GM21723 (cell line): Measurements from ENCODE around the gene NT5DC2.

ENCODE experiments used
- ATAC-seq: cut with Tn5 transposase; IDR thresholded peaks from one replicate; pipeline ENCODE4 v1.9.1; 2021; ENCODE audit warnings: mild to moderate bottlenecking, moderate library complexity; ENCODE audit not compliant: unreplicated experiment

The NT5DC2 gene

DNA sequence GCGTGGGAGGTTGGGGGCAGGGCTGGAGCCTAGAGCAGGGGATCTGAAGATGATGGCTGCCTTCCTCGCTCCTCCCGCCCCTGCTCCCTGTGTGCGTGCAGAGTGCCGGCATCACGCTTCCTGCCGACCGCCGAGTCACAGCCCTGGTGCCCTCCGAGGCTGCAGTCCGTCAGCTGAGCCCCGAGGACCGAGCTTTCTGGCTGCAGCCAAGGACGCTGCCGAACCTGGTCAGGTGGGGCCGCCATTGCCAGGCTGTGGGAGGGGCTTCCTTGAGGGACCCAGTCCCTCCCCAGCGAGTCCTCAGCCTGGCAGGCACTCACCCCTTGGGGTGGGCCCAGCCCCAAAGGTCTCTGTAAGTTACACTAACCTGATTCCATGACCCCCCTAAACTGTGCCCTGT is 20.9 kb downstream of the NT5DC2 start:
- ATAC-seq = no peak

DNA sequence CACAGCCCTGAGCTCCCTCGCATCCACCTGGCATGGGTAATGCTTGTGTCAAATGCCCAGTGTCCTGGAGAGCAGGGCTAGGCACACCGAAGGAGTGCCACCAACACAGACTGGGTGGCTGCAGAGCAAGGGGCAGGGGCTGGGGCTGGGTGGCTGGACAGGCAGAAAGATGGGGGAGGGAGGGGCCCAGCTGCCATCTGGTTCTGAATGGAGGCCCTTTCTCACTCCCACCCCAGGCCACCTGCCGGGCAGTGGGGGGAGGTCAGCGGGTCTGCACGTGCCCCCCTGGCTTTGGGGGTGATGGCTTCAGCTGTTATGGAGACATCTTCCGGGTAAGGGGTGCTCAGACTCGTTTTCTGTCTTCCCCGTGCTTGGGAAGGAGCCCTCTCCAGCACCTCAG is 21.6 kb downstream of the NT5DC2 start:
- no peak for ATAC-seq

DNA sequence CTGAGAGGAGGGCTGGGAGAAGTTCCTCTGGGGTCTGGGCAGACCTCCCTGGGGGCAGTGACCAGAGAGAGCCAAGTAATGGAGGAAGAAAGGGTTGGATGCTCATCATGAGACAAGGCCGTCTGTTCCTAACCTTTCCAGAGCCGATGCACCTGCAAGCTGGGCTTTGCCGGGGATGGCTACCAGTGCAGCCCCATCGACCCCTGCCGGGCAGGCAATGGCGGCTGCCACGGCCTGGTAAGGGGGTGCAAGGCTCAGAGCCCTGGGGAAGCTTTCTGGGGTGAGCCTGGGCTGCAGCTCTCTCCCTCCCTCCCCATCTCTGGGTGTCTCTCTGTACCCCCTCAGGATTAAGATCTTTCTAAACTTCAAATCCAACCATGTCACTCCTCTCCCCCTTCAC is 22.1 kb downstream of the NT5DC2 start:
- no peak for ATAC-seq

DNA sequence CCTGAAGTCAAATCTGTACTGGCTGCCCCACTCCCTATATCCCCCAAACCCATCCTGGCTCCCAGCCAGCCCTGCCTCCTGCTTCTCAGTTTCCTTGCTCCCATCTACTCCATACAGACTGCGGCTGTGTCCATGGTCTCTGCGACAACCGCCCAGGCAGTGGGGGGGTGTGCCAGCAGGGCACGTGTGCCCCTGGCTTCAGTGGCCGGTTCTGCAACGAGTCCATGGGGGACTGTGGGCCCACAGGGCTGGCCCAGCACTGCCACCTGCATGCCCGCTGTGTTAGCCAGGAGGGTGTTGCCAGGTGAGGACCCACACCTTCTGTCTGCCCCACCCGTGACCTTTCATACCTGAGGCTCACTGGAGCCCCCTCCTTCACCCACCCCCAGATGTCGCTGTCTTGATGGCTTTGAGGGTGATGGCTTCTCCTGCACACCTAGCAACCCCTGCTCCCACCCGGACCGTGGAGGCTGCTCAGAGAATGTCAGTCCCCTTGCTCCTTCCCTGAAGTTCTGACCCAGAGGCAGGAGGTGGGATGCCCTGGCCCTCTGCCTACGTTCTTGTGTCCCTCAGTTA is 23.8 kb downstream of the NT5DC2 start:
- no peak for ATAC-seq

DNA sequence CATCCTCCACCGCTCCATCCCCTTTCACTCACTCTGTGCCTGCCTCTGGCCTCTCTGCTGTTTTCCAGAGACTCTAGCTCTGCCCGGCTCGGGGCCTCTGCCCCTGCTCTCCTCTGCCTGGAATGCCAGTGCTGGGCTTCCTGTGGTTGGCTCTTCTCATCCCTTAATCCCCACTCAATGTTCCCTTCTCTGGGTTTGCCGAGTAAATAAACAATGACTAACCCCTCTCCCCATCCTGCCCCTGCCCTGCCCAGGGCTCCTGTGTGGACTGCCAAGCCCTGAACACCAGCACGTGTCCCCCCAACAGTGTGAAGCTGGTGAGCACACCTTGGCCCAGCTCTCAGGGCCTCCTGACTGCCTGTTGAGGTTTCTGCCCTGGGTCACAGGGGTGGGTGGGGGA is 26.3 kb downstream of the NT5DC2 start:
- no peak for ATAC-seq

DNA sequence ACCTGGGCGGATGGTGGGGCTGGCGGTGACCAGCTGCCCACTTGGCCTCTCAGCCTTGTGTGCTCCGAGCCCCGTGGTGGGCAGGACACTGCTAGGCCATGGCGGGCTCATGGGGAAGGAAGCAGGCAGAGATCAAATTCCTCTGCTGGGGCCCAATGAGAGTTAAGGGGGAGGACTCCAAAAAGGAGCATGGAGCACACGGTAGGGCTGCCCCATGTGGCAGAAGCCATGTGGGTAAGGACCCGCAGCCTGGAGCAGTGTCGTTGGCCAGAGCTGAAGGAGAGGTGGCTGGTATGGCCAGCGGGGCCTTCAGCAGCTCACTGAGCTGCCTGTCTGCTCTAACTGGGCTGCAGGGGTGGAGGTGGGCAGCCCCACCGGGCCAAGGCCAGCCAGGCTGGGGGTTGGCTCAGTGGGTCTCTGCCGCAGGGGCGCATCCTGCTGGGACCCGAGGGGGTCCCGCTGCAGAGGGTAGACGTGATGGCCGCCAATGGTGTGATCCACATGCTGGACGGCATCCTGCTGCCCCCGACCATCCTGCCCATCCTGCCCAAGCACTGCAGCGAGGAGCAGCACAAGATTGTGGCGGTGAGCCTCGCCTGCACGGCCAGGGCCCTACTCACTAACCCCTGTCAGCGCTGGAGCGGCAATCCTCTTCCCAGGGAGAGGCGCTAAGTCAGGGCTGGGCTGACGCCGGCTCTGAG is 27.2 kb downstream of the NT5DC2 start:
- ATAC-seq = no peak

DNA sequence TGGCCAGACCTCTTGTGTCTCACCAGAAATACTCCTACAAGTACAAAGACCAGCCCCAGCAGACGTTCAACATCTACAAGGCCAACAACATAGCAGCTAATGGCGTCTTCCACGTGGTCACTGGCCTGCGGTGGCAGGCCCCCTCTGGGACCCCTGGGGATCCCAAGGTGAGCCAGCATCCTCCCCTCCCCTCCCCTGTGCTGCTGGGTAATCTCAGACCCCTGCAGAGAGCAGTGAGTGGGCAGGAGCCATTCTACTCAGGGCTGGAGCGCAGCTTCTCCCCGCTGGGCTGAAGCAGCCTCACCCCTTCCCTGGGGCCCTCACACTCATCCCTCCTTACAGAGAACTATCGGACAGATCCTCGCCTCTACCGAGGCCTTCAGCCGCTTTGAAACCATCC is 28.7 kb downstream of the NT5DC2 start:
- no peak for ATAC-seq

DNA sequence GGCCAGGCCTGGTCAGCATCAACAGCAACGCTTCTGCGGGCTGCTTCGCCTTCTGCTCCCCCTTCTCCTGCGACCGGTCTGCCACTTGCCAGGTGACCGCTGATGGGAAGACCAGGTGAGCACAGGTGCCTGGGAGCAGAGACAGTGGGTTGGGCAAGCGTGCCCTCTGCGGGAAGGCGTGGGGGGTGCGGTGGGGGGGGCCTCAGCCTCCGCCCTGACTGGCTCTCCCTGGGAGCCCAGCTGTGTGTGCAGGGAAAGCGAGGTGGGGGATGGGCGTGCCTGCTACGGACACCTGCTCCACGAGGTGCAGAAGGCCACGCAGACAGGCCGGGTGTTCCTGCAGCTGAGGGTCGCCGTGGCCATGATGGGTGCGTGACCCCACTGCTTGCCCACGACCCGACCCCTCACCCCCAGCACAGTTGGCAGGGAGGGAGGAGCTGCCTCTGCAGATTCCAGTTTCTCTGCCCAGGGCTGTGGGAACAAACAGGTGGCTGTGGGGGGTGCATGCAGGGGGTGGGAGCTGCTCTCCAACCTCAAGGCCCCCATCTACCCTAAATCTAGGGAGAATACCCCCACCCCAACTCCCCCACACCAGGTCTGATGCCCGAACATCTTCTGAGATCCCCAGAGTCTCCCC is 29.8 kb downstream of the NT5DC2 start:
- no peak for ATAC-seq

DNA sequence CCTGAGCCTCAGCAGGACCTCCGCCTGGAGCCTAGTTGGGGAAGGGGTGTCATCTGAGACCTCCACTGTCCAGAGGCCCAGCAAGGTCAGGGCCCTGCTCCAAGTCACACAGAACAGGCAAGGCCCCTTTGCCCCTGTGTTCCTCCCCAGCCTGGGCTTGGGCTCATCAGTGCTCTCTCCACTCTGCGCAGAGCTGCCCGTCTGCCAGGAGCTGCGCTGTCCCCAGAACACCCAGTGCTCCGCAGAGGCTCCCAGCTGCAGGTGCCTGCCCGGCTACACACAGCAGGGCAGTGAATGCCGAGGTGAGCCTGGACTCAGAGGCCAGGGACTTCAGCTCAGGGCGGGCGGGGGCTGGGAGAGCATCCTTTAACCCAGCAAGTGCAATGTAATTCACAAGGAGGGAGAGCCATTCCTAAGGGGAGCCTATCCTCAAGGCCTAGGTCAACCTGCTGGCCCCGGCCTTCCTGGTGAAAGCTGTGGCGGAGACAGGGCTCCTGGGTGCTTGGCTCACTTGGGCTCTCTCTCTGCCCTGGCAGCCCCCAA is 30.8 kb downstream of the NT5DC2 start:
- ATAC-seq = no peak

DNA sequence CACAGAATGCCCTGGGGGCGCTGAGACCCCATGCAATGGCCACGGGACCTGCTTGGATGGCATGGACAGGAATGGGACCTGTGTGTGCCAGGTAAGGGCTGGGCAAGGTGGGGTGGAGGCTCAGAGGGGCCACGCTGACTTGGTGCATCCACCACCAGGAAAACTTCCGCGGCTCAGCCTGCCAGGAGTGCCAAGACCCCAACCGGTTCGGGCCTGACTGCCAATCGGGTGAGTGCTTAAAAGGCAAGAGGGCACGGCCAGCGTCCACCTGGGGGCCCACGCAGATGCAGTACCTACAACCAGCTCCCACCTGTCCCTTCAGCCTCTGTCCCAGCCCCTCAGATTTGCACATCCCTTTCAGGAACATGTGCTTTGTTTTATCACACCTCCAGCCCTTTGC is 31.7 kb downstream of the NT5DC2 start:
- no peak for ATAC-seq

DNA sequence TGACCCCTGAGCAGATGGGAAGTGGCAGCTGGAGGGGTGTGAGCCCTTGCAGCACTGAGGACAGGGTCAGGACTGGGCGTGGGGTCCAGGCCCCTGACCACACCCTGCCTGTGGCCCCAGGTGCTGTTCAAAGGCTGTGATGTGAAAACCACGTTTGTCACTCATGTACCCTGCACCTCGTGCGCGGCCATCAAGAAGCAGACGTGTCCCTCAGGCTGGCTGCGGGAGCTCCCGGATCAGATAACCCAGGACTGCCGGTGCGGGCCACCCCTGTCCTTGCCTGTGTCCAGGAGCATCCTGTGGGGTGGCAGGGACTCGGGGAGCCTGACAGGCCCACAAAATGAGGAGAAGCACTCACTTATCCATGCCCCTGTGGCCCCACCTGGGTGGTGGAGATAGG is 32.6 kb downstream of the NT5DC2 start:
- ATAC-seq = no peak

DNA sequence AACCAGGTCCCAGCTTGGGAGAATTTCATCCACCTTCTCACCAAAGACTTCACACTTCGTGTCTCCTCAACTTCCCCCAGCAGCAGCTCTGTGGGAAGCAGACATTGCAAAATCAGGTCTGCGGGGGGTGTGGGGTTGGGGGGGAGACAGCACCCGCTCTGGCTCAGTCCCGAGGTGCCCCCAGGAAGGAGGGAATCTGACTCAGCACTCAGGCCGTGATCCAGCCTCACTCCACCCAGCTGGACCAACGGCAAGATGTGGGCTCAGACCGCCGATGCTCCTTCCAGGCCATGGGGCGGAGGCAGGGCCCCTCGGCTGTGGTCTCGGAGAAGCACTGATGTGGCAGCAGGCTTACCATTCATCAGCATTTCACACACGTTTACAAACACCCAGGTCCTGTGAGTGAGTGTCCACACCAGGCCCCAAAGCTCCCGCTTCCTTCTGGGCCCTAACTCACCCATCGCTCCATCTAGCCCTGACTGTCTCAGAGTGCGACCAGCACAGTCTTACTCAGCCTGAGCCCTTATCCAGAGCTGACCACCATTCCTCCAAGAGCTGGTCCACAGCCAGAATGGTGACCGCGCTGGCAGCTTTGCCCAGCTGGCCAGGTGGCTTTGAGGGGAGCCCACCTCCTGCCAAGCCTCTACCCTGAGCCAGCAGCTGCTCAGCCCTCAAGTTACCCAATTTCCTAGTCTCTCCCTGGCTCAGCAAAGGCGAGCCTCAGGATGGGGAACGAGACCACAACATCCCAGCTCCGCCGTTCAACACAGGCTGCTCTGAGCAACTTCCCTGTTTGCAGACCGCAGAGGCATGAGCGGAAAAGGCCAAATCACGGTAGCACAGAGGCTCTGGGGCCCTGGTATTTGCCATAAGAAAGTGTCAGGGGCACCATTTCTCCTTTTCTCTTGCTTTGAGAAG is 35.3 kb downstream of the NT5DC2 start:
- ATAC-seq = no peak

DNA sequence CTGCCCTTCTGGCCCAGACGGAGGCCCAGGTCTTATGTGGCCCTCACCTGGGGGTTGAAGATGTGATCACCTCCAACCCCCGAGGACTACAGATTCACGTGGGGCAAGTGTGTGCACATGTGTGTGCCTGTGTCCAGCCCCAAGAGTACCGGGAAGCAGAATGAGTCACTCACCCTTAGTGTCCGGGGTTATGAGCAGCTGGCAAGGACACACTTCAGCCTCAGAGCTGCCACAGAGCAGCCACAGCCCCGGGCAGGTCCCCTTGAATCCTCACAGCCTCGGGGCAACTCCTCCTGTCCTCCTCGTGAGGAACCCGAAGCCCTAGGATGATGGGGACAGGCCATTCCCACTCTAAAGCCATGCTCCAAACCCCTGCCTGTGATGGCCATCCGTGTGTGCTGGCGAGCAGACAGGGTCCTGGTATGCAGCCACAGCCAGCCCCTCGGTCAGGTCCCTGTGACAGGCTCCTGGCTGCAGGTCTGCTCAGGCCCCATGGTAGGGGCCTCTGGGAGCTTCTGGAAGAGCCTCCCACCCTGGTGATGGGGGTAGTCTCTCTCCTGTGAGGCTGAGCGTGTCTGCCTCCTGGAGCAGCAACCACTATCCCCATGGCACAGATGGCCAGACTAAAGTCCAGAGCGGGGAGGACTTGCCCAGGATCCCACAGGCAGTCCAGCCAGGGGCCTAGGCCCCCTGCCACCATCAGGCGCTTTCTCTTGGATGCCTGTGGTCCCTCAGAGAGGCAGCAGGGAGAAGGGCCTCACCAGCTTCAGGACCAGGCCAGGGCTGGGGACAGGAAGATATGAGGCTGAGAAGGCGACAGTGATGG is 37.7 kb downstream of the NT5DC2 start:
- ATAC-seq = no peak

DNA sequence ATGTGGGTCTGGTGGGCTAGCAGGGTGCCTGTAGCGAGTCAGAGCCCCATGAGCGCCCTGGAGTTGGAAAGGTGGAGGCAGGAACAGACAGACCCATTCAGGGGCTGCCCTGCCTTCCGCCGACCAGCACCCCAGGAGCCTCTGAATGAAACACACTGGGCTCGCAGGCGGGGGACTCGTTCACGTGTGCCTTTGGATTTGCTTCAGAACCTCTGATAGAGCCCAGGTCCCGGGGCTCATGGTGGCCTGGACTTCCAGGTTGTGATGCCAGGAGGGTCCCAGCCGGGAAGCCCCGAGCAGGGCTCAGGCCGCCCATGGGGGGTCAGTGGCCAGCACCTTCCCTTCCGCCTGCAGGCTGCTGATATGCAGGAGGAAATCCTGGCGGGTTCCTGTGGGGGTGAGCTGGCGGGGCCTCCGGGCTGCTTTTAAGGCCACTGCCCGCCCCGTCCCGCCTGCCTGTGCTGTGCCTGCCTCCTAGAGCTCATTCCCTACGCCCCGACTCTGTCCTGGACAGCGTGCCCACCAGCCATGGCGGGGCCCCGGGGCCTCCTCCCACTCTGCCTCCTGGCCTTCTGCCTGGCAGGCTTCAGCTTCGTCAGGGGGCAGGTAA is 38.7 kb downstream of the NT5DC2 start, which contains the start of gene STAB1:
Gene STAB1 (plus strand): TSS at position 453 of the 610 bp plus-strand sequence. CDS start 76 bp downstream, at position 529.
- ATAC-seq = no peak

DNA sequence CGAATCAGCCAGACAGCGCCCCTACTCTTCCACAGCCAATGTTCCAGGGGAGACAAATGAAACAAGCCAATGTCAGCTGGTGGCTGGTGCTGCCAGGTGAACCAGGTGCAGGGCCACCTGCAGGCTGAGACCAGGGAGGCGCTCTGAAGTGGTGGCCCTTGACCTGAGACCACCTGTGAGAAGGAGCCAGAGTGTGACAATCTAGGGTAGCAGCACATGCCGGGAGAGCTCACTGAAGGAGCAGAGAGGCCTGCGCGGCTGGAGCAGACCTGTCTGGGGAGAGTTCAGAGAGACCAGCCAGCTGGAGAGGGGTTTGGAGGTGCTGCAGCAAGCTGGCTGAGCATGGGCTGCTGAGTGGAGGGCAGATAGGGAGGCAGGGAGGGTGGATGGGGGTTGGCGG is 39.2 kb downstream of the NT5DC2 start:
- ATAC-seq = no peak

DNA sequence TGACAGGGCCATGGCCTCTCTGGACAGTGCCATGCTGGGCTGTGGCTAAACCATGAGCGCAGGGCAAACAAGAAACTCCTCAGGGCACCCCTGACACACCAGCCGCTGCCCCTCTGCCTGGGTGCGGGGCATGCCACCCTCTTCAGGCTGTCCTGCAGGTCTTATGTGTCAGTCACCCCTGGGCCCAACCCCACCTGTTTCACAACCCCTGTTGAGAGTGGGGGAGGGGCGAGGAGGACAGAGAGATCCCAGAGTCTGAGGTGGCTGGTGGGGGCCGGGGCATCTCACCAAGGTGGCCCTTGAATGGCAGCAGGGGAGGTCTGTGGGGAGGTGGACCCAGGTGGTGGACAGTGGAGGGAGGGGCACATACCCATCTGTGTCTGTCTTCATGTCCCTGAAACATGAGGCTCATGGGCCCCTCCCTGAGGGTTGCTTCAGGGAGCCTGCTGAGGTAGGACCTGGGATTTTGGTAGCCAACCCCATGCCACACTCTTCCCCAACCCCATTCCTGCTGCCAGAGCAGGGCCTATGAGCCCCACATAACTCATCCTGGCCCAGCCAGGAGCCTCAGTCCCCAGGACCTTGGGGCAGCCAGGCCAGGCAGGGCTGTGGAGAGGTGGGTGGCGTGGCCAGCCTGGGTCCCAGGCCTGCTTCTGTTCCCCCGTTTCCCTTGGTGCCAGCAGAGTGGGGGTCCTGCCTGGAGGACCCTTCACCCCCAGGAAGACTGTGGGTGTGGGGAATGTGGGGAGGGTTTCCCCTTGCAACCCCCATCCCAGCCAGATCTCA is 40.2 kb downstream of the NT5DC2 start:
- ATAC-seq = no peak

DNA sequence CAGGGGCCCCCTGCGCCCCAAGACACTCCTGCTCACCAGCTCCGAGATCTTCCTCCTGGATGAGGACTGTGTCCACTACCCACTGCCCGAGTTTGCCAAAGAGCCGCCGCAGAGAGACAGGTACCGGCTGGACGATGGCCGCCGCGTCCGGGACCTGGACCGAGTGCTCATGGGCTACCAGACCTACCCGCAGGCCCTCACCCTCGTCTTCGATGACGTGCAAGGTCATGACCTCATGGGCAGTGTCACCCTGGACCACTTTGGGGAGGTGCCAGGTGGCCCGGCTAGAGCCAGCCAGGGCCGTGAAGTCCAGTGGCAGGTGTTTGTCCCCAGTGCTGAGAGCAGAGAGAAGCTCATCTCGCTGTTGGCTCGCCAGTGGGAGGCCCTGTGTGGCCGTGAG is 41.6 kb downstream of the NT5DC2 start:
- no peak for ATAC-seq

DNA sequence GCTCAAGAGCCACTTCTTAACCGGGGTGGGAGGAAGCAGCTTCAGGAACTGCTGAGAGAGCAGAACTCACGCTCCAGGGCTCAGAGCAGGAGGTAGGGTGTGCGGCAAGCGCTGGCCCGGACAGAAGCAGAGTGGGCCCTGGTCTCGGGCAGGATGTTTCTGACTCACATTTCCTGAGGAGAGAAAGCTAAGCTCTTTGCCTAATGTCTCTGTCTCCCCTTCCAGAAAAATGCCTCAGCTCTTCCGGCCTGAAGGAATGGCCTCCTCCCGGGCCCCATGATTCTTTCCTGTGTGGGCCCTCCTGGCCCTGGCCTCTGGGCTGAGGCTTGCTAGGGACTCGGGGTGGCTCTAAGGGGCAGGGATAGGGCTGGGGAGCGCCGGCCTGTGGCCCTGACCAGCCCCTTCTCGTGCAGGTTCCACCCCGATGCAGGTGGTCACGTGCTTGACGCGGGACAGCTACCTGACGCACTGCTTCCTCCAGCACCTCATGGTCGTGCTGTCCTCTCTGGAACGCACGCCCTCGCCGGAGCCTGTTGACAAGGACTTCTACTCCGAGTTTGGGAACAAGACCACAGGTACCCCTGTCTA is 42.6 kb downstream of the NT5DC2 start:
- ATAC-seq = no peak
